Measurements from ENCODE around the gene CD164L2.
A peak's percentile ranks its signal among the peaks of the same experiment; 100 is the strongest.

Gene CD164L2

GRCh38 chr1:27345272-27345671, 37.9 kb downstream of the CD164L2 start:
- Mint-ChIP-seq H3K4me3 (no peak overlapping the region), H3K27ac (no peak overlapping the region), H3K4me1 (peaks cover 38% of the 10 kb centered on the region)

GRCh38 chr1:27343639-27344025, 39.5 kb downstream of the CD164L2 start:
- H3K4me3 Mint-ChIP-seq = peak overlapping the region; percentile 94
- peaks cover 14% of the 10 kb centered on the region for H3K36me3 Mint-ChIP-seq
- peak overlapping the region; percentile 88 for H3K27ac Mint-ChIP-seq
- ATAC-seq (ENCODE audit: low read depth) = no peak
- DNase-seq (ENCODE audit: low spot score in 2 of 2) = no peak
- H3K4me1 Mint-ChIP-seq = peaks cover 45% of the 10 kb centered on the region
- peaks cover 2% of the 10 kb centered on the region for H3K9me3 Mint-ChIP-seq
- H3K27me3 Mint-ChIP-seq = no peaks in the 10 kb centered on the region

More at GRCh38 chr1:27345272-27345671, 37.9 kb downstream of the CD164L2 start:
- ATAC-seq (ENCODE audit: low read depth) = no peak
- no peak for DNase-seq (ENCODE audit: low spot score in 2 of 2)
- Mint-ChIP-seq H3K27me3 (no peaks in the 10 kb centered on the region), H3K9me3 (no peaks in the 10 kb centered on the region), H3K36me3 (peaks cover 14% of the 10 kb centered on the region)

GRCh38 chr1:27342778-27343638, 40.1 kb downstream of the CD164L2 start:
- DNase-seq (ENCODE audit: low spot score in 2 of 2) = peak in 1 of 2 donors; percentile 50
- H3K36me3 Mint-ChIP-seq = peaks cover 12% of the 10 kb centered on the region
- H3K4me3 Mint-ChIP-seq = peak overlapping the region; percentile 94
- no peaks in the 10 kb centered on the region for H3K27me3 Mint-ChIP-seq
- peak; percentile 50 for ATAC-seq (ENCODE audit: low read depth)
- peaks cover 2% of the 10 kb centered on the region for H3K9me3 Mint-ChIP-seq
- peak overlapping the region; percentile 88 for H3K27ac Mint-ChIP-seq
- H3K4me1 Mint-ChIP-seq = peaks cover 44% of the 10 kb centered on the region

- Mint-ChIP-seq H3K27me3 (no peaks in the 10 kb centered on the region), H3K4me1 (peaks cover 40% of the 10 kb centered on the region), H3K9me3 (peaks cover 2% of the 10 kb centered on the region), H3K36me3 (peaks cover 8% of the 10 kb centered on the region), H3K4me3 (peak overlapping the region; percentile 94), H3K27ac (peak overlapping the region; percentile 88)
- peak; percentile 6 for ATAC-seq (ENCODE audit: low read depth)
- DNase-seq (ENCODE audit: low spot score in 2 of 2) = no peak
These were observed 40.7 kb downstream of the CD164L2 start for GRCh38 chr1:27342391-27342777.

- Mint-ChIP-seq H3K4me3 (peak within 1 kb of the TSS; percentile 94), H3K4me1 (peaks cover 36% of the 10 kb centered on the region), H3K27ac (peak within 1 kb of the TSS; percentile 88), H3K27me3 (no peaks in the 10 kb centered on the region), H3K36me3 (peaks cover 6% of the 10 kb centered on the region), H3K9me3 (peaks cover 2% of the 10 kb centered on the region)
- peak; percentile 86 for ATAC-seq (ENCODE audit: low read depth)
- peak; percentile 71 to 79 for DNase-seq (ENCODE audit: low spot score in 2 of 2)
These were observed 41.4 kb downstream of the CD164L2 start, which contains the start of gene SYTL1 for GRCh38 chr1:27341525-27342252. SYTL1 (plus strand) TSS chr1:27342022; CDS start chr1:27345335, 3,313 bp downstream.

- H3K27me3 Mint-ChIP-seq = no peaks in the 10 kb centered on the region
- H3K27ac Mint-ChIP-seq = peak overlapping the region; percentile 71
- peaks cover 9% of the 10 kb centered on the region for H3K36me3 Mint-ChIP-seq
- peak overlapping the region; percentile 9 for H3K4me3 Mint-ChIP-seq
- DNase-seq (ENCODE audit: low spot score in 2 of 2) (no peak), ATAC-seq (ENCODE audit: low read depth) (no peak)
- H3K4me1 Mint-ChIP-seq = peaks cover 28% of the 10 kb centered on the region
- peaks cover 2% of the 10 kb centered on the region for H3K9me3 Mint-ChIP-seq
These were observed 43.9 kb downstream of the CD164L2 start for GRCh38 chr1:27339213-27339612.

- Mint-ChIP-seq H3K4me1 (peaks cover 28% of the 10 kb centered on the region), H3K27me3 (no peaks in the 10 kb centered on the region), H3K4me3 (no peak overlapping the region), H3K27ac (peak overlapping the region; percentile 71), H3K36me3 (peaks cover 9% of the 10 kb centered on the region), H3K9me3 (peaks cover 2% of the 10 kb centered on the region)
- no peak for ATAC-seq (ENCODE audit: low read depth)
- DNase-seq (ENCODE audit: low spot score in 2 of 2) = no peak
These were observed 44.4 kb downstream of the CD164L2 start for GRCh38 chr1:27338751-27339150.

GRCh38 chr1:27336756-27337155, 46.4 kb downstream of the CD164L2 start:
- Mint-ChIP-seq H3K4me1 (peaks cover 27% of the 10 kb centered on the region), H3K36me3 (peaks cover 9% of the 10 kb centered on the region), H3K4me3 (no peak overlapping the region), H3K27ac (no peak overlapping the region), H3K27me3 (no peaks in the 10 kb centered on the region), H3K9me3 (peaks cover 2% of the 10 kb centered on the region)
- DNase-seq (ENCODE audit: low spot score in 2 of 2) (no peak), ATAC-seq (ENCODE audit: low read depth) (no peak)

- peaks cover 21% of the 10 kb centered on the region for H3K4me1 Mint-ChIP-seq
- peaks cover 2% of the 10 kb centered on the region for H3K9me3 Mint-ChIP-seq
- H3K27ac Mint-ChIP-seq = no peak overlapping the region
- no peaks in the 10 kb centered on the region for H3K27me3 Mint-ChIP-seq
- peaks cover 10% of the 10 kb centered on the region for H3K36me3 Mint-ChIP-seq
- ATAC-seq (ENCODE audit: low read depth) = no peak
- H3K4me3 Mint-ChIP-seq = no peak overlapping the region
- no peak for DNase-seq (ENCODE audit: low spot score in 2 of 2)
These were observed 47.4 kb downstream of the CD164L2 start for GRCh38 chr1:27335506-27336422.

- ATAC-seq (ENCODE audit: low read depth) (no peak), DNase-seq (ENCODE audit: low spot score in 2 of 2) (no peak)
- H3K27ac Mint-ChIP-seq = no peak overlapping the region
- peaks cover 20% of the 10 kb centered on the region for H3K4me1 Mint-ChIP-seq
- H3K27me3 Mint-ChIP-seq = no peaks in the 10 kb centered on the region
- no peaks in the 10 kb centered on the region for H3K9me3 Mint-ChIP-seq
- H3K4me3 Mint-ChIP-seq = no peak overlapping the region
- H3K36me3 Mint-ChIP-seq = peaks cover 12% of the 10 kb centered on the region
These were observed 49.3 kb downstream of the CD164L2 start for GRCh38 chr1:27333717-27334279.

GRCh38 chr1:27332536-27333281, 50.4 kb downstream of the CD164L2 start:
- Mint-ChIP-seq H3K9me3 (no peaks in the 10 kb centered on the region), H3K36me3 (peaks cover 16% of the 10 kb centered on the region), H3K27ac (no peak overlapping the region), H3K27me3 (no peaks in the 10 kb centered on the region), H3K4me1 (peaks cover 26% of the 10 kb centered on the region), H3K4me3 (no peak overlapping the region)
- ATAC-seq (ENCODE audit: low read depth) (peak; percentile 88), DNase-seq (ENCODE audit: low spot score in 2 of 2) (peak; percentile 59 to 60)

GRCh38 chr1:27331922-27332321, 51.2 kb downstream of the CD164L2 start:
- Mint-ChIP-seq H3K4me1 (peaks cover 27% of the 10 kb centered on the region), H3K9me3 (no peaks in the 10 kb centered on the region), H3K4me3 (no peak overlapping the region), H3K27ac (no peak overlapping the region), H3K36me3 (peaks cover 15% of the 10 kb centered on the region), H3K27me3 (no peaks in the 10 kb centered on the region)
- ATAC-seq (ENCODE audit: low read depth) = no peak
- DNase-seq (ENCODE audit: low spot score in 2 of 2) = no peak

- no peaks in the 10 kb centered on the region for H3K27me3 Mint-ChIP-seq
- DNase-seq (ENCODE audit: low spot score in 2 of 2) (no peak), ATAC-seq (ENCODE audit: low read depth) (no peak)
- H3K4me1 Mint-ChIP-seq = peaks cover 29% of the 10 kb centered on the region
- H3K27ac Mint-ChIP-seq = no peak overlapping the region
- no peaks in the 10 kb centered on the region for H3K9me3 Mint-ChIP-seq
- no peak overlapping the region for H3K4me3 Mint-ChIP-seq
- peaks cover 11% of the 10 kb centered on the region for H3K36me3 Mint-ChIP-seq
These were observed 51.7 kb downstream of the CD164L2 start for GRCh38 chr1:27331426-27331825.

Data from memory B cell (primary cell).